Keratinocyte (primary cell): Measurements from ENCODE around the gene F9. TPM values are rescaled to one million over a fixed set of nuclear protein-coding genes. Genes with fewer than 3 reads are reported as not detected.

Experiments used
- DNase-seq: peaks from one replicate; pipeline ENCODE4 v3.0.0-alpha.2; 2011; ENCODE audit warnings: low read depth, missing footprints, low spot score
- FAIRE-seq: peaks from 2 replicates; lab custom pipeline; 2011; peaks lifted over from hg19 to GRCh38; lab: Jason Lieb, UNC
- H2AFZ ChIP-seq: 2 replicates; pipeline ENCODE4 v1.6.0; 2012; ENCODE audit warnings: low read length, control low read depth, inconsistent platforms; ENCODE audit not compliant: control insufficient read depth
- H3K27ac ChIP-seq: 2 replicates; pipeline ENCODE4 v1.5.1; 2011; ENCODE audit warnings: low read length; ENCODE audit not compliant: control insufficient read depth, insufficient read depth
- H3K27me3 ChIP-seq: 3 replicates; pipeline ENCODE4 v1.6.0; 2011; ENCODE audit warnings: low read length; ENCODE audit not compliant: control insufficient read depth, insufficient read depth; ENCODE audit errors: extremely low read depth
- H3K36me3 ChIP-seq, 2 experiments: 2 replicates in 1 of 2; 3 replicates in 1 of 2; pipeline ENCODE4 v1.5.1; 2011; ENCODE audit warnings: low read length in 2 of 2, mild to moderate bottlenecking in 1 of 2; ENCODE audit not compliant: control insufficient read depth in 2 of 2, insufficient read depth in 2 of 2; ENCODE audit errors: extremely low read depth in 1 of 2
- H3K4me1 ChIP-seq: 3 replicates; pipeline ENCODE4 v1.5.1; 2011; ENCODE audit warnings: low read length; ENCODE audit not compliant: control insufficient read depth, insufficient read depth; ENCODE audit errors: extremely low read depth
- H3K4me2 ChIP-seq: 3 replicates; pipeline ENCODE4 v1.6.0; 2011; ENCODE audit warnings: low read depth, low read length; ENCODE audit not compliant: control insufficient read depth, insufficient read depth; ENCODE audit errors: extremely low read depth
- H3K4me3 ChIP-seq, 3 experiments: fragments of 200-600 bp in 1 of 3; sonication (generic) in 1 of 3; 2 replicates in 2 of 3; 3 replicates in 1 of 3; pipeline ENCODE4 v1.5.1; 2011 to 2016; ENCODE audit warnings: low read length in 3 of 3, mild to moderate bottlenecking in 3 of 3, control low read depth in 2 of 3, inconsistent platforms in 1 of 3, low read depth in 1 of 3, mixed read lengths in 1 of 3, mixed run types in 1 of 3, moderate library complexity in 1 of 3; ENCODE audit not compliant: control insufficient read depth in 2 of 3, insufficient read depth in 2 of 3; ENCODE audit errors: extremely low read depth in 1 of 3
- H3K79me2 ChIP-seq: 2 replicates; pipeline ENCODE4 v1.6.0; 2012; ENCODE audit warnings: low read length; ENCODE audit not compliant: control insufficient read depth, insufficient read depth
- H3K9ac ChIP-seq: 3 replicates; pipeline ENCODE4 v1.6.0; 2011; ENCODE audit warnings: low read length; ENCODE audit not compliant: control insufficient read depth, insufficient read depth; ENCODE audit errors: extremely low read depth
- H3K9me1 ChIP-seq: 3 replicates; pipeline ENCODE4 v1.6.0; 2011; ENCODE audit warnings: low read length; ENCODE audit not compliant: control insufficient read depth, insufficient read depth; ENCODE audit errors: extremely low read depth
- H3K9me3 ChIP-seq: 2 replicates; pipeline ENCODE4 v1.5.1; 2012; ENCODE audit warnings: low read depth, low read length; ENCODE audit not compliant: control insufficient read depth
- H4K20me1 ChIP-seq: 3 replicates; pipeline ENCODE4 v1.6.0; 2011; ENCODE audit warnings: low read length; ENCODE audit not compliant: control insufficient read depth, insufficient read depth; ENCODE audit errors: extremely low read depth
- EZH2 ChIP-seq: IDR thresholded peaks from one replicate; pipeline ENCODE4 v1.6.1; 2012; ENCODE audit warnings: inconsistent platforms, mild to moderate bottlenecking, low read length, moderate library complexity
- dilution Hi-C: fragments of 300-500 bp; cut with MboI; formaldehyde crosslinking; loops from one replicate; pipeline ENCODE4 v1.7.0; 2020; ENCODE audit warnings: low sequenced_read_pairs; ENCODE audit not compliant: extremely low pct_ligation_motif_present
- polyA plus RNA-seq, 5 experiments: library from polyadenylated mRNA; depleted of rRNA in 3 of 5; stranded (reverse) in 3 of 5; stranded (forward) in 1 of 5; unstranded in 1 of 5; fragments of >200 nt; gene quantifications; 1 replicate in 1 of 5; 2 replicates in 3 of 5; 3 replicates in 1 of 5; pipeline versions ENCODE4 v1.2.1 to v1.2.3, GENCODE V29; 2011 to 2012; ENCODE audit warnings: missing spikeins in 2 of 5, low read depth in 1 of 5, low replicate concordance in 1 of 5
- TF ChIP-seq, protein P1 (sequence below), 3 experiments: IDR thresholded peaks in 1 of 3; conservative IDR thresholded peaks in 1 of 3; optimal IDR thresholded peaks in 1 of 3; 2 replicates in 2 of 3; 3 replicates in 1 of 3; pipeline versions ENCODE3 to v1.5.1; 2011; ENCODE audit warnings: low read length in 3 of 3, mild to moderate bottlenecking in 3 of 3, moderate library complexity in 2 of 3, control low read depth in 1 of 3, inconsistent platforms in 1 of 3; ENCODE audit not compliant: insufficient read depth in 2 of 3; ENCODE audit errors: extremely low read depth in 1 of 3

Gene F9
- polyA plus RNA-seq, 1 donor (not counting 4 experiments of a cell fraction or from before 2014, with no cell fraction given): not detected

DNA sequence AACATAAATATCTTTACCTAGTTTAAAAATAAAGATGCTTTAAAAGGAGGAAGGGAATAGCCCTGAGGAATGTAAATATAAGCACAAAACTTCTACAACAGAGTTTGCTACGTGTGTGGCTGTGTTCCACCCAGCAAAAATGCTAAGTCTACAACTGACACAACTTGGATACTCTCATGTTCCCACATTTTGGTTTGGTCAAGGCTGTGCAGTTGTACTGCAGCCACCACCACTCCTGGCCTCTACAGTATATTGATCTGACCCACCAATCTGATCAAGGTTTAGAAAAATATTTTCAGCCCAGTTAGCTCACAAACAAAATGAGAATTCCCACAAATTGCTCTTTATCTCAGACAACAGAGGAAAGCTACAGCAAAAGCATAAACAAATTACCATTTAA is 12.1 kb downstream of the F9 start:
- no peak overlapping the region for H2AFZ ChIP-seq
- H3K9me1 ChIP-seq: no peaks in the 10 kb centered on the region
- TF ChIP-seq, protein P1, sequence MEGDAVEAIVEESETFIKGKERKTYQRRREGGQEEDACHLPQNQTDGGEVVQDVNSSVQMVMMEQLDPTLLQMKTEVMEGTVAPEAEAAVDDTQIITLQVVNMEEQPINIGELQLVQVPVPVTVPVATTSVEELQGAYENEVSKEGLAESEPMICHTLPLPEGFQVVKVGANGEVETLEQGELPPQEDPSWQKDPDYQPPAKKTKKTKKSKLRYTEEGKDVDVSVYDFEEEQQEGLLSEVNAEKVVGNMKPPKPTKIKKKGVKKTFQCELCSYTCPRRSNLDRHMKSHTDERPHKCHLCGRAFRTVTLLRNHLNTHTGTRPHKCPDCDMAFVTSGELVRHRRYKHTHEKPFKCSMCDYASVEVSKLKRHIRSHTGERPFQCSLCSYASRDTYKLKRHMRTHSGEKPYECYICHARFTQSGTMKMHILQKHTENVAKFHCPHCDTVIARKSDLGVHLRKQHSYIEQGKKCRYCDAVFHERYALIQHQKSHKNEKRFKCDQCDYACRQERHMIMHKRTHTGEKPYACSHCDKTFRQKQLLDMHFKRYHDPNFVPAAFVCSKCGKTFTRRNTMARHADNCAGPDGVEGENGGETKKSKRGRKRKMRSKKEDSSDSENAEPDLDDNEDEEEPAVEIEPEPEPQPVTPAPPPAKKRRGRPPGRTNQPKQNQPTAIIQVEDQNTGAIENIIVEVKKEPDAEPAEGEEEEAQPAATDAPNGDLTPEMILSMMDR (optimal IDR thresholded peaks at IDR 0.05 in 1 of 3, IDR thresholded peaks at IDR 0.05 in 1 of 3, conservative IDR thresholded peaks at IDR 0.05 in 1 of 3; ENCODE audit: extremely low read depth in 1 of 3, insufficient read depth in 2 of 3, low read length in 3 of 3): no peak
- no peak for TF ChIP-seq EZH2
- H4K20me1 ChIP-seq: no peaks in the 10 kb centered on the region
- no peak overlapping the region for H3K4me2 ChIP-seq
- no peaks in the 10 kb centered on the region for H3K27me3 ChIP-seq
- H3K4me3 ChIP-seq: no peak overlapping the region
- no peak for FAIRE-seq
- H3K79me2 ChIP-seq: no peaks in the 10 kb centered on the region
- H3K9ac ChIP-seq: no peak overlapping the region
- no peaks in the 10 kb centered on the region for H3K9me3 ChIP-seq
- dilution Hi-C loops: no loop called here
- H3K36me3 ChIP-seq: no peaks in the 10 kb centered on the region
- no peak for DNase-seq
- H3K4me1 ChIP-seq: no peaks in the 10 kb centered on the region
- no peak overlapping the region for H3K27ac ChIP-seq

DNA sequence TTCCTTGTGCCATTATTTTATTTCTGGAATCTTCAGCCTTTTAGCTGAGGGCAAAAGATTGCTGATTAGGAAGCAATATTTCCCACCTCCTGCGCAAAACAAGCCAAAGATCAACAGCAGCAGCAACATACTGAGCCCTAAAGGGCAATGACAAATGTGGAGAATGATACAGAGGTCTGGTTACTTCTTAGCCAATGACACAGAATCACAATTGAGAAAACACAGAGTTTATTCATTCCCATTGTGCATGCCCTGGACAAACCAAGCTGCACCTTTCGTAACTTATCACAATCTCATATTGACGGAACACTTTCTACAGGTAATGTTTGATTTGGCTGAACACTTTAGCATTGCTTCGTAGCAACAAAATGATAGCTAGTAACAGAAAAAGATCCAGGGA is 13.4 kb downstream of the F9 start:
- dilution Hi-C loops: no loop called here
- Histone ChIP-seq H3K27ac (no peak overlapping the region), H3K27me3 (no peaks in the 10 kb centered on the region), H3K36me3 (no peaks in the 10 kb centered on the region), H4K20me1 (no peaks in the 10 kb centered on the region), H3K4me3 (no peak overlapping the region), H2AFZ (no peak overlapping the region), H3K4me1 (no peaks in the 10 kb centered on the region), H3K9me1 (no peaks in the 10 kb centered on the region), H3K9me3 (no peaks in the 10 kb centered on the region), H3K9ac (no peak overlapping the region), H3K79me2 (no peaks in the 10 kb centered on the region), H3K4me2 (no peak overlapping the region)
- FAIRE-seq: no peak
- TF ChIP-seq, protein P1 (optimal IDR thresholded peaks at IDR 0.05 in 1 of 3, IDR thresholded peaks at IDR 0.05 in 1 of 3, conservative IDR thresholded peaks at IDR 0.05 in 1 of 3; ENCODE audit: extremely low read depth in 1 of 3, insufficient read depth in 2 of 3, low read length in 3 of 3): no peak
- no peak for TF ChIP-seq EZH2
- no peak for DNase-seq
